Liver (tissue), 9 donors: ENCODE results near the gene NDUFS3. TPM values are rescaled to one million over a fixed set of nuclear protein-coding genes. Genes with fewer than 3 reads are reported as not detected.
A peak's percentile ranks its signal among the peaks of the same experiment; 100 is the strongest.

ENCODE experiments used
- DNase-seq: peaks from one replicate; pipeline ENCODE4 v3.0.0-alpha.2; 2017; ENCODE audit warnings: low spot score
- H3K27ac ChIP-seq, 2 donors: one replicate each; pipeline ENCODE4 v1.7.0; 2013; ENCODE audit warnings: inconsistent platforms in 2 of 2, low read length in 2 of 2, control low read depth in 1 of 2, low read depth in 1 of 2, mild to moderate bottlenecking in 1 of 2
- H3K27me3 ChIP-seq, 4 donors: one replicate each; pipeline versions ENCODE4 v1.6.1 to v1.7.0; 2013; ENCODE audit warnings: low read length in 3 of 4, inconsistent platforms in 1 of 4, mild to moderate bottlenecking in 1 of 4, moderate library complexity in 1 of 4; ENCODE audit not compliant: control insufficient read depth in 4 of 4, insufficient read depth in 4 of 4
- H3K36me3 ChIP-seq, 4 donors: one replicate each; pipeline versions ENCODE4 v1.6.1 to v1.7.0; 2013; ENCODE audit warnings: low read length in 3 of 4, mild to moderate bottlenecking in 3 of 4, low read depth in 1 of 4, moderate library complexity in 1 of 4; ENCODE audit not compliant: control insufficient read depth in 4 of 4, insufficient read depth in 3 of 4
- H3K4me1 ChIP-seq, 4 donors: one replicate each; pipeline versions ENCODE4 v1.6.1 to v1.7.0; 2013; ENCODE audit warnings: low read length in 3 of 4, mild to moderate bottlenecking in 3 of 4, moderate library complexity in 1 of 4; ENCODE audit not compliant: control insufficient read depth in 4 of 4, insufficient read depth in 4 of 4
- H3K4me3 ChIP-seq, 3 donors: one replicate each; pipeline versions ENCODE4 v1.6.1 to v1.7.0; 2013; ENCODE audit warnings: low read length in 3 of 3, control low read depth in 1 of 3, low read depth in 1 of 3, mild to moderate bottlenecking in 1 of 3
- H3K9ac ChIP-seq, 2 donors: one replicate each; pipeline ENCODE4 v1.7.0; 2013; ENCODE audit warnings: low read length in 2 of 2, mild to moderate bottlenecking in 2 of 2, moderate library complexity in 2 of 2, control low read depth in 1 of 2, low read depth in 1 of 2
- H3K9me3 ChIP-seq, 4 donors: one replicate each; pipeline versions ENCODE4 v1.6.1 to v1.7.0; 2013; ENCODE audit warnings: low read length in 3 of 4; ENCODE audit not compliant: control insufficient read depth in 4 of 4
- FOXA1 ChIP-seq: IDR thresholded peaks from 2 replicates; pipeline ENCODE4 v1.6.1; 2016; ENCODE audit warnings: antibody characterized with exemption
- HNF4A ChIP-seq, 2 donors: conservative IDR thresholded peaks; 2 replicates each; pipeline ENCODE4 v1.6.1; 2016; ENCODE audit warnings: antibody characterized with exemption in 2 of 2, mild to moderate bottlenecking in 2 of 2
- JUND ChIP-seq, 2 donors: IDR thresholded peaks; 2 replicates each; pipeline ENCODE4 v1.6.1; 2016; ENCODE audit warnings: antibody characterized with exemption in 2 of 2
- NR2F2 ChIP-seq: IDR thresholded peaks from 2 replicates; pipeline ENCODE4 v1.6.1; 2016; ENCODE audit warnings: antibody characterized with exemption
- RAD21 ChIP-seq, 2 donors: IDR thresholded peaks; 2 replicates each; pipeline ENCODE4 v1.6.1; 2016; ENCODE audit warnings: antibody characterized with exemption in 2 of 2, mild to moderate bottlenecking in 2 of 2
- TAF1 ChIP-seq: conservative IDR thresholded peaks from 2 replicates; pipeline ENCODE4 v1.6.1; 2016; ENCODE audit warnings: antibody characterized with exemption, mild to moderate bottlenecking
- YY1 ChIP-seq: IDR thresholded peaks from 2 replicates; pipeline ENCODE4 v1.6.1; 2016; ENCODE audit warnings: antibody characterized with exemption, mild to moderate bottlenecking
- WGBS: extraction: QIAGEN DNeasy Blood & Tissue Kit; methylation state at CpG from one replicate; pipeline ENCODE4 v1.1.7; 2013; 5-methylcytosine and 5-hydroxymethylcytosine counted together
- polyA plus RNA-seq, 2 donors: library from polyadenylated mRNA; stranded (reverse) in 1 of 2; unstranded in 1 of 2; fragments of 200-250 nt in 1 of 2; fragments of >200 nt in 1 of 2; fragmentation: Nextera tagmentation in 1 of 2; extraction: Ambion mirVana in 1 of 2; gene quantifications; one replicate each; pipeline versions ENCODE4 v1.2.1 to v1.2.3, GENCODE V29; 2013 to 2015
- total RNA-seq, 2 donors: library from RNA; depleted of rRNA; stranded (reverse); fragments of >200 nt; gene quantifications; one replicate each; pipeline ENCODE4 v1.2.3, GENCODE V29; 2014
- TF ChIP-seq, protein P1 (sequence below): IDR thresholded peaks from 2 replicates; pipeline ENCODE4 v1.6.1; 2016; ENCODE audit warnings: antibody characterized with exemption, mild to moderate bottlenecking
- TF ChIP-seq, protein P2 (sequence below): fragments of 150-350 bp; IDR thresholded peaks from 2 replicates; pipeline ENCODE4 v1.5.1; 2017; ENCODE audit warnings: improper control_type of control experiment, low read depth, low read length; ENCODE audit not compliant: missing input control
- donor health status: healthy.
- donor health status: healthy.
- donor health status: healthy.
- donor health status: healthy.
- donor health status: healthy.

NDUFS3 gene
- total and polyA plus RNA-seq, 4 donors: 43.8 to 101 (median 67.8) TPM

DNA sequence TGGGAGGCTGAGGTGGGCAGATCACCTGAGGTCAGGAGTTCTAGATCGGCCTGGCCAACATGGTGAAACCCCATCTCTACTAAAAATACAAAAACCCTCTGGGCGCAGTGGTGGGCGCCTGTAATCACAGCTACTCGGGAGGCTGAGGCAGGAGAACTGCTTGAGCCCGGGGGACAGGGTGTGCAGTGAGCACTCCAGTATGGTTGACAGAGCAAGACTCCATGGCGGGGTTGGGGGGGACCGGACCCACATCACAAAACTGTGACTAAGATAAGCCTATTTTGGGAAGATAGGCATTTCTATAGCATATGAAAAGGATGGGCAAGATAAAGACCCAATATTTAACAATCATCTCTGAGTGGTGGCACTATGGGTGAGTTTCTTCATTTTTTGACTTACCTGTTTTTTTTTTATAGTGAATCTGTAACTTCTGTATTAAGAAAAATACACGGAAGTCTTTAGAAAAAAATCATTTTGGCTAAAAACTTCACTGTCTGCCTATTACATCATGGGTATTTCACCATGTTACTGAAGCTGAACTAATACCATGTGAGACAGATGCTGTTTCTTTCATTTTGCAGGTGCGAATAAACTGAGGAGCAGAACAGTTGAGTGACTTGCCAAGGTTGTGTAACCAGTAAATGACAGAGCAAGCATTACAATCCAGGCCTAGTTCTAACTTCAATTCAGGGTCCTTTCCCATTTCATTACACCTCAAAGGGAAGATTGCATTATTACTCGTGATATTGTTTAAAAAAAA is 28.4 kb upstream of the NDUFS3 start (continued):
- TF ChIP-seq, protein P1, sequence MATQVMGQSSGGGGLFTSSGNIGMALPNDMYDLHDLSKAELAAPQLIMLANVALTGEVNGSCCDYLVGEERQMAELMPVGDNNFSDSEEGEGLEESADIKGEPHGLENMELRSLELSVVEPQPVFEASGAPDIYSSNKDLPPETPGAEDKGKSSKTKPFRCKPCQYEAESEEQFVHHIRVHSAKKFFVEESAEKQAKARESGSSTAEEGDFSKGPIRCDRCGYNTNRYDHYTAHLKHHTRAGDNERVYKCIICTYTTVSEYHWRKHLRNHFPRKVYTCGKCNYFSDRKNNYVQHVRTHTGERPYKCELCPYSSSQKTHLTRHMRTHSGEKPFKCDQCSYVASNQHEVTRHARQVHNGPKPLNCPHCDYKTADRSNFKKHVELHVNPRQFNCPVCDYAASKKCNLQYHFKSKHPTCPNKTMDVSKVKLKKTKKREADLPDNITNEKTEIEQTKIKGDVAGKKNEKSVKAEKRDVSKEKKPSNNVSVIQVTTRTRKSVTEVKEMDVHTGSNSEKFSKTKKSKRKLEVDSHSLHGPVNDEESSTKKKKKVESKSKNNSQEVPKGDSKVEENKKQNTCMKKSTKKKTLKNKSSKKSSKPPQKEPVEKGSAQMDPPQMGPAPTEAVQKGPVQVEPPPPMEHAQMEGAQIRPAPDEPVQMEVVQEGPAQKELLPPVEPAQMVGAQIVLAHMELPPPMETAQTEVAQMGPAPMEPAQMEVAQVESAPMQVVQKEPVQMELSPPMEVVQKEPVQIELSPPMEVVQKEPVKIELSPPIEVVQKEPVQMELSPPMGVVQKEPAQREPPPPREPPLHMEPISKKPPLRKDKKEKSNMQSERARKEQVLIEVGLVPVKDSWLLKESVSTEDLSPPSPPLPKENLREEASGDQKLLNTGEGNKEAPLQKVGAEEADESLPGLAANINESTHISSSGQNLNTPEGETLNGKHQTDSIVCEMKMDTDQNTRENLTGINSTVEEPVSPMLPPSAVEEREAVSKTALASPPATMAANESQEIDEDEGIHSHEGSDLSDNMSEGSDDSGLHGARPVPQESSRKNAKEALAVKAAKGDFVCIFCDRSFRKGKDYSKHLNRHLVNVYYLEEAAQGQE: no peak
- TF ChIP-seq JUND (IDR thresholded peaks at IDR 0.05): peak in 1 of 2 donors; percentile 44

DNA sequence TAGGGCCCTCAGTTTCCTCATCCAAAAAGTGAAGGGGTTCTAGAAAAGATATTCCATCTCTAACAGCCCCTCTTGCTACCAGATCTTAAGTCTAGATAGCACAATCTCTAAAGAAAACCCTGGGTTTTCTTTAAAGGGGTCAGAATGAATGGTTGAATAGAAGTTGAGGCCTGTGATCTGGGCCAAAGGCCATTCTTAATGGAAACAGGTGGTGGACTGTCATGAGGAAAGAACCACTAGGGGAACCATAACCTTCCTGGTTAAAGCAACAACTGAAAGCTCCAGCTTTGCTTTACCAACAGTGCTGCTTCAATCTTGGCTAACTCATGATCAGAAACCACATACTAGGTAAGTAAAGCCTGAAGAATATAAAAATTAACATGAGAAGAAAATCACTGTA is 27.8 kb upstream of the NDUFS3 start:
- TF ChIP-seq RAD21 (IDR thresholded peaks at IDR 0.05) (peak in 1 of 2 donors; percentile 19), JUND (IDR thresholded peaks at IDR 0.05) (no peak), FOXA1 (no peak), NR2F2 (no peak), TAF1 (peak; percentile 11)
- TF ChIP-seq, protein P2, sequence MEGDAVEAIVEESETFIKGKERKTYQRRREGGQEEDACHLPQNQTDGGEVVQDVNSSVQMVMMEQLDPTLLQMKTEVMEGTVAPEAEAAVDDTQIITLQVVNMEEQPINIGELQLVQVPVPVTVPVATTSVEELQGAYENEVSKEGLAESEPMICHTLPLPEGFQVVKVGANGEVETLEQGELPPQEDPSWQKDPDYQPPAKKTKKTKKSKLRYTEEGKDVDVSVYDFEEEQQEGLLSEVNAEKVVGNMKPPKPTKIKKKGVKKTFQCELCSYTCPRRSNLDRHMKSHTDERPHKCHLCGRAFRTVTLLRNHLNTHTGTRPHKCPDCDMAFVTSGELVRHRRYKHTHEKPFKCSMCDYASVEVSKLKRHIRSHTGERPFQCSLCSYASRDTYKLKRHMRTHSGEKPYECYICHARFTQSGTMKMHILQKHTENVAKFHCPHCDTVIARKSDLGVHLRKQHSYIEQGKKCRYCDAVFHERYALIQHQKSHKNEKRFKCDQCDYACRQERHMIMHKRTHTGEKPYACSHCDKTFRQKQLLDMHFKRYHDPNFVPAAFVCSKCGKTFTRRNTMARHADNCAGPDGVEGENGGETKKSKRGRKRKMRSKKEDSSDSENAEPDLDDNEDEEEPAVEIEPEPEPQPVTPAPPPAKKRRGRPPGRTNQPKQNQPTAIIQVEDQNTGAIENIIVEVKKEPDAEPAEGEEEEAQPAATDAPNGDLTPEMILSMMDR: peak; percentile 20
- Histone ChIP-seq H3K27me3 (no peaks in the 10 kb centered on the region), H3K4me3 (peak overlapping the region in 2 of 3 donors; percentile 41 to 96), H3K27ac (peak overlapping the region; percentile 93 to 96), H3K9me3 (no peaks in the 10 kb centered on the region), H3K9ac (peak overlapping the region in 1 of 2 donors; percentile 96), H3K4me1 (peaks cover 19 to 38% (median 28%) of the 10 kb centered on the region in 4 donors), H3K36me3 (no peaks in the 10 kb centered on the region)
- DNase-seq: no peak

DNA sequence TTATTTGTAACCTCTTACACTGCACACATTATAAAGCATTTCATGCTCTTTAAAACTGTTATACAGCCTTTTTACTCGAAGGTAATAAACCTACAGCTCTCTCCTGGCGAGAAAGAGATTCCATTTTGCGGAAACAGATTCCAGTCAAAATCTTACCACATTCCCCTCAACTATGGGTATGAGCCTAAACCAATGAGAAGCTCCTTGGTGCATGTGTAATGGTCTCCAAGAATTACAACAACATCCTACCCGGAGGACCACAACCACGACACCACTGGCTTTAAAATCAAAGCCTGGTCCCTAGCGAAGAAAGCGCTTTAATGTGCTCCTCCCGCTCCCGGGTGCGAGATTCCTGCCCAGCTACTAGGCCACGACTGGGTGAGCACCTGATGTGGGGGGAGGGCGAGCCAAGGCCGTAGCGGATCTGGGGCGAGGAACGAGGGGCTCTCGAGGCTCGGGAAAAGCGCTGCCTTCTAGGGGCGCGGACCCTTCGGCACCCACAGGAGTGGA is 26.8 kb upstream of the NDUFS3 start:
- H3K27me3 ChIP-seq: no peaks in the 10 kb centered on the region
- TF ChIP-seq HNF4A (conservative IDR thresholded peaks at IDR 0.05): no peak
- no peak for TF ChIP-seq TAF1
- no peak for TF ChIP-seq RAD21 (IDR thresholded peaks at IDR 0.05)
- peak; percentile 10 for TF ChIP-seq YY1
- TF ChIP-seq, protein P1: peak; percentile 25
- no peaks in the 10 kb centered on the region for H3K9me3 ChIP-seq
- H3K4me3 ChIP-seq: peak overlapping the region; percentile 84 to 96 (median 85)
- peaks cover 16 to 32% (median 27%) of the 10 kb centered on the region in 4 donors for H3K4me1 ChIP-seq
- H3K27ac ChIP-seq: peak overlapping the region; percentile 93 to 96
- peak overlapping the region; percentile 93 to 96 for H3K9ac ChIP-seq
- WGBS: 1% methylated on average over 22 of the region's 22 CpGs
- DNase-seq: no peak
- no peaks in the 10 kb centered on the region for H3K36me3 ChIP-seq
